Skeletal muscle satellite cell (primary cell): ENCODE results near the gene ZC3H14.

Experiments
- H3K27me3 ChIP-seq: 2 replicates; pipeline ENCODE4 v1.7.0; 2013; ENCODE audit warnings: low read length; ENCODE audit not compliant: control insufficient read depth, insufficient read depth
- H3K36me3 ChIP-seq: 2 replicates; pipeline ENCODE4 v1.7.0; 2013; ENCODE audit warnings: mild to moderate bottlenecking, control low read depth, low read length; ENCODE audit not compliant: insufficient read depth
- H3K4me1 ChIP-seq: 2 replicates; pipeline ENCODE4 v1.7.0; 2013; ENCODE audit warnings: low read length; ENCODE audit not compliant: control insufficient read depth, insufficient read depth
- H3K4me2 ChIP-seq: 2 replicates; pipeline ENCODE4 v1.7.0; 2013; ENCODE audit warnings: mild to moderate bottlenecking, low read length
- H3K4me3 ChIP-seq: 2 replicates; pipeline ENCODE4 v1.7.0; 2013; ENCODE audit warnings: low read length
- H3K9ac ChIP-seq: 2 replicates; pipeline ENCODE4 v1.7.0; 2013; ENCODE audit warnings: mild to moderate bottlenecking, low read depth, low read length, moderate library complexity
- H3K9me3 ChIP-seq: replicated peaks from 2 replicates; pipeline ENCODE4 v1.7.0; 2013; ENCODE audit warnings: mild to moderate bottlenecking, control low read depth, low read length

Gene ZC3H14

GRCh38 chr14:88535813-88536212, 27.0 kb upstream of the ZC3H14 start:
- H3K36me3 ChIP-seq, result peaks cover 31% of the 10 kb centered on the region
- no peaks in the 10 kb centered on the region for H3K9me3 ChIP-seq
- no peaks in the 10 kb centered on the region for H3K27me3 ChIP-seq
- H3K4me3 ChIP-seq, result no peak overlapping the region
- no peaks in the 10 kb centered on the region for H3K4me1 ChIP-seq
- H3K9ac ChIP-seq, result no peak overlapping the region
- H3K4me2 ChIP-seq, result no peak overlapping the region

GRCh38 chr14:88541324-88541723, 21.5 kb upstream of the ZC3H14 start:
- no peak overlapping the region for H3K4me3 ChIP-seq
- H3K36me3 ChIP-seq, result peaks cover 16% of the 10 kb centered on the region
- H3K9ac ChIP-seq, result no peak overlapping the region
- H3K27me3 ChIP-seq, result no peaks in the 10 kb centered on the region
- H3K9me3 ChIP-seq, result no peaks in the 10 kb centered on the region
- H3K4me1 ChIP-seq, result no peaks in the 10 kb centered on the region
- H3K4me2 ChIP-seq, result no peak overlapping the region

- H3K4me3 ChIP-seq, result no peak overlapping the region
Observed at GRCh38 chr14:88542857-88543795, 19.7 kb upstream of the ZC3H14 start.

GRCh38 chr14:88545256-88545655, 17.6 kb upstream of the ZC3H14 start:
- Histone ChIP-seq H3K4me1 (no peaks in the 10 kb centered on the region), H3K9ac (no peak overlapping the region), H3K36me3 (peaks cover 36% of the 10 kb centered on the region), H3K4me2 (no peak overlapping the region), H3K9me3 (no peaks in the 10 kb centered on the region), H3K4me3 (no peak overlapping the region), H3K27me3 (no peaks in the 10 kb centered on the region)

More at GRCh38 chr14:88542857-88543795, 19.7 kb upstream of the ZC3H14 start:
- H3K9ac ChIP-seq, result no peak overlapping the region
- H3K4me1 ChIP-seq, result no peaks in the 10 kb centered on the region
- no peak overlapping the region for H3K4me2 ChIP-seq
- H3K27me3 ChIP-seq, result no peaks in the 10 kb centered on the region
- H3K9me3 ChIP-seq, result no peaks in the 10 kb centered on the region
- peaks cover 30% of the 10 kb centered on the region for H3K36me3 ChIP-seq

GRCh38 chr14:88546621-88547385, 16.0 kb upstream of the ZC3H14 start:
- Histone ChIP-seq H3K9ac (no peak overlapping the region), H3K27me3 (no peaks in the 10 kb centered on the region), H3K4me1 (peaks cover 6% of the 10 kb centered on the region), H3K4me2 (no peak overlapping the region), H3K4me3 (no peak overlapping the region), H3K9me3 (no peaks in the 10 kb centered on the region), H3K36me3 (peaks cover 36% of the 10 kb centered on the region)

- Histone ChIP-seq H3K9ac (no peak overlapping the region), H3K4me3 (no peak overlapping the region), H3K36me3 (peaks cover 36% of the 10 kb centered on the region), H3K9me3 (no peaks in the 10 kb centered on the region), H3K4me2 (no peak overlapping the region), H3K27me3 (no peaks in the 10 kb centered on the region), H3K4me1 (peaks cover 10% of the 10 kb centered on the region)
Observed at GRCh38 chr14:88547386-88547780, 15.5 kb upstream of the ZC3H14 start.

GRCh38 chr14:88550078-88550477, 12.8 kb upstream of the ZC3H14 start:
- Histone ChIP-seq H3K36me3 (peaks cover 31% of the 10 kb centered on the region), H3K9ac (no peak overlapping the region), H3K27me3 (no peaks in the 10 kb centered on the region), H3K4me3 (no peak overlapping the region), H3K4me2 (no peak overlapping the region), H3K9me3 (no peaks in the 10 kb centered on the region), H3K4me1 (peaks cover 22% of the 10 kb centered on the region)

- peak overlapping the region; percentile 99 for H3K4me2 ChIP-seq
- no peaks in the 10 kb centered on the region for H3K9me3 ChIP-seq
- H3K27me3 ChIP-seq, result no peaks in the 10 kb centered on the region
- H3K9ac ChIP-seq, result peak overlapping the region; percentile 83
- H3K4me1 ChIP-seq, result peaks cover 32% of the 10 kb centered on the region
- H3K36me3 ChIP-seq, result peaks cover 27% of the 10 kb centered on the region
- peak overlapping the region; percentile 73 for H3K4me3 ChIP-seq
Observed at GRCh38 chr14:88551094-88551870, 11.6 kb upstream of the ZC3H14 start.

- no peaks in the 10 kb centered on the region for H3K9me3 ChIP-seq
- peaks cover 20% of the 10 kb centered on the region for H3K36me3 ChIP-seq
- H3K9ac ChIP-seq, result peak overlapping the region; percentile 83
- H3K4me1 ChIP-seq, result peaks cover 39% of the 10 kb centered on the region
- no peaks in the 10 kb centered on the region for H3K27me3 ChIP-seq
- H3K4me3 ChIP-seq, result peak overlapping the region; percentile 73
- H3K4me2 ChIP-seq, result peak overlapping the region; percentile 99
Observed at GRCh38 chr14:88551980-88552431, 10.8 kb upstream of the ZC3H14 start.

- H3K9me3 ChIP-seq, result no peaks in the 10 kb centered on the region
- H3K9ac ChIP-seq, result peak overlapping the region; percentile 83
- peaks cover 12% of the 10 kb centered on the region for H3K36me3 ChIP-seq
- no peaks in the 10 kb centered on the region for H3K27me3 ChIP-seq
- H3K4me1 ChIP-seq, result peaks cover 45% of the 10 kb centered on the region
- H3K4me2 ChIP-seq, result peak overlapping the region; percentile 99
- peak overlapping the region; percentile 73 for H3K4me3 ChIP-seq
Observed at GRCh38 chr14:88552876-88553275, 10.0 kb upstream of the ZC3H14 start.
